HG02588 (cell line): Measurements from ENCODE around the gene ITFG2.

Experiments used
- ATAC-seq: cut with Tn5 transposase; IDR thresholded peaks from one replicate; pipeline ENCODE4 v1.9.1; 2021; ENCODE audit warnings: mild to moderate bottlenecking, moderate library complexity; ENCODE audit not compliant: unreplicated experiment

ITFG2 gene

DNA sequence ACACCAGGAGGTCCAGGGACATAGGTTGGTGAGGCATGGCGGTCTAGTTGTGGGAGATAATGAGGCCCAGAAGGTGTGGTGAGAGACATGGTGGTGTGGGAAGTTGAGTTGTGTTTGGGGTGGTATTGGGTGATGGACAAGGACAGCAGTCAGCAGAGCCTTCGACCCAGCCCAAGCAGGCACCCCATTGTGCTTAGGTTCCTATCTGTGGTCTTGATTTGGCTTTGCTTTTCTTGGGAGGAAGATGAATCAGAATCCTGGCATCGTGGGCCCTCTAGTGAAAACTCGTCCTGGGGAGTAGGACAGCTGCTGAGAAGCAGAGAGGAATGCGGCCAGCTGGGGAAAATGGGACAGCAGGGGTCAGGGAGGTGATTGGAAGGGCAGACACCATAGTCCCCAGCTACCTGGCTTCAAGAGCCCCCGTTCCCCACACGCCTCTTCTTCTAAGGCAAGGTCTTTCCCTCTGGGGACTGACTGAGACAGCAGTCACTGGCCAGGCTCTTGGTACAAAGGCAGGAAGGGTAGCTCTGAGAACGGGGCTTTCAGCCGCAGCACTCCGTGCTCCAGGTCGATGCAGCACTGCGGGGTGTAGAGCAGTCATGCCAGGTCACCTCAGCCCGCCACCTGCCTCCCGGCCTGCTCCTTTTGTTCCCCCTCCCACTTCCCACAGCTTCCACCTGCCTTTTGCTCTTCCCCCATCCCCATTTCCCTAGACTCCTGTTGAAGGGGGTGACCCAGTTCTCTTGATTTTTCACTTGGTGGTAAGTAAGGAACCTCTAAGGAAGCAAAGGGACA, 14.4 kb downstream of the ITFG2 start:
- no peak for ATAC-seq

- no peak for ATAC-seq
These were observed 16.8 kb downstream of the ITFG2 start for GRCh38 chr12:2829275-2829674.

DNA sequence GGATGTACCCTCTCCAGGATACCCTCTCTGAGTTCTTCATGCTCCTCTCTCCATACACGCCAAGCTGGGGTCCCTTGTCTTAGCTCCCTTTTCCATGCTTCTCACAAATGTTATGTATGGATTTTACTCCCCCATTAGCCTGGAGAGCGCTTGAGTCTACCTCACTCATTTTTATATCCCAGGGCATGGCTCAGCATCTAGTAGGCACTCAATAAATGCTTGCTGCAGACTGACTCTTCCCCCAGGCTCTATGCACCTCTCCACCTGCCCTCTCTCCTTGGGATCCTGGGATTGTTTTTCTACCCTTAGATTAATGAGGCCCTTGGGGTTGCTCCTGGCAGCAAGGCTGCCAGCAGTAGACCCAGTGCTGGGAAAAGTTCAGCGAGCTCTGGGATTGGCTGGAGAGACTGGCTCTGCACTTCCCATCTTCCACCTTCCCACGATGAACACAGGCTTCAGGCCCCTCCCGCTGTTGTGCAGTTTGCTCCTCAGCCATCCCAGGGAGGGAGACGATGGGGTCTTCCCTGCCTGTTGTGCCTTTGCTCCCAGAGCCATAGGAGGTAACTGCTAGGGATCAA, 20.2 kb downstream of the ITFG2 start:
- ATAC-seq = no peak

DNA sequence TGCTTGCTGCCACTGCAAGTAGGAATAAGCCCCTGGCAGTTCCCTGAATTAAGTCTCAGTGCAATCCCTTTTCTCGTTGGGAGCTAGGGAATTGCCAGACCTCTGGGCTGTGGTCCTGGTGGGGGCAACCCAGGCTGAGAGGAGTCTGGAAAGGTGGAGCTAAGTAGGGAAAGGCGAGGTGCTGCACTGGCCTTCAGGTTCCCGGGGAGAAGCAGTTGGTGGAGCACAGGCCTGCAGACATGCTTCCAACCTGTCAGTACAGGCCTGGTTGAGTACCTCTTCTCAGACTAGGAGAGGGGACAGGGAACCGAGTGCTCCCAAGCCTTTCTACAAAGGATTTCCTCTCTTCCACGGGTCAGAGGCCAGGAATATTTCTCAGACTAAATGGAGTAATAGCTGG, 20.9 kb downstream of the ITFG2 start:
- ATAC-seq = no peak

DNA sequence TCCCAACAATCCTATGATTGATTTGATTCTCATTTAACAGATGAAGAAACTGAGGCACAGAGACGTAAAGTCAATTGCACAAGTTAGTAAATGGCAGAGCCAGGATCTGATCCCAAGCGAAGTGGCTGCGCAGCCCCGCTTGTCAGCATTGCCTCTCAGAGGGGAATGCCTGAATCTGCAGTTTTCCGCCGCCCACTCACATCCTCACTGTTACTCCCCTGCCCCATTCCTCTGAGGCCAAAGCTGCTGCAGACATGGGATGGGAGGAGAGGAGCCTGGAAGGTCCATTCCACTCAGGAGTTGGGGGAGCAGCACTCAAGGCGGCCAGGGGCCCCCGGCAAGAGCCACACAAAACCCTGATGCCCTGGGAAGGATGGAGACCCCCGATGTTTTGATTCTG, 21.3 kb downstream of the ITFG2 start:
- ATAC-seq = no peak

DNA sequence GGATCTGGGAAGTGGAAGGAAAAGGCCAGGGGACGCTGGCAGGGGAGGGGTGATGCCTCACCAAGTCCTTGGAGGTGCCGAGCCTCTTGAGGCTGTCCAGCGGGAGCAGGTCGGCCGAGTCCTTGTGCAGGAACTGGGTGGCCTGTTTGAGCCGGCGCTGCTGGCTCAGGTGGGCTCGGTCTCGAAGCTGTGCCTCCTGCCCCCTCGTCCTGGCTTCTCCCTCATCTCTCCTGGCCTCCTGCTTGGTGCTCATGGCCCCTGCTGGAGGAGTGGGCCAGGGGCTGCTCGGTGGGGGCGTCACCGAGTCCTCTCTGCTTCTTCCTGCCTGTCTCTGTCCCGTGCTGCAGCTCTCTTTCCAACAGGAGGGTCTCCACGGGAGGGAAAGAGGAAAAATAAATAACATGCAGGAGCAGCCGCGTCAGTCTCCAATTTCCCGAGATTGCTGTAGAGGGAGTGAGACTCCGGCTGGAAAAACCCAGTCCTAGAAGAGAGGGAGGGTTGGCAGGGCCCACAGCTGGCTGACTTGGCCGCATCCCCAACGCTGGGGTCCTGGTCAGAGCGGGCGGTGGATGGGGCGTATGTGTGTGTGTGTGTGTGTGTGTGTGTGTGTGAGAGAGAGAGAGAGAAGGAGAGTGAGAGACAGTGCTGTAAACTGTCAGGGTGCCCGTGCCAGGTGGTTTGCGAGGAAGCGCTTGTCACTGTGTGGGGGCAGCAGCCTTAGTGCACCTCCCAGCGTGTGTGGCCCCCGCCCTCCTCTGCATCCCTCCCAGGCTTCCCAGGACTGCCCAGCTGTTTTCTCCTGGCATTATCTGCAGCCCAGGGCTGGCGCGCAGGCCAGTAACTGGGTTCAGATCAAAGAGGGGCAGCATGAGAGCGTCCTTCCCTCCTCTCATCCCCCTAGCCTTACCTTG, 22.4 kb downstream of the ITFG2 start, which contains the start of gene NRIP2:
TSS of gene NRIP2 (minus strand) at position 455 of the 911 bp plus-strand sequence. CDS start at position 403, 52 bp downstream.
- no peak for ATAC-seq

GRCh38 chr12:2835691-2836403, 23.4 kb downstream of the ITFG2 start:
- ATAC-seq = no peak

- ATAC-seq = no peak
These were observed 24.1 kb downstream of the ITFG2 start for GRCh38 chr12:2836574-2836973.

GRCh38 chr12:2841056-2841650, 28.7 kb downstream of the ITFG2 start:
- no peak for ATAC-seq

DNA sequence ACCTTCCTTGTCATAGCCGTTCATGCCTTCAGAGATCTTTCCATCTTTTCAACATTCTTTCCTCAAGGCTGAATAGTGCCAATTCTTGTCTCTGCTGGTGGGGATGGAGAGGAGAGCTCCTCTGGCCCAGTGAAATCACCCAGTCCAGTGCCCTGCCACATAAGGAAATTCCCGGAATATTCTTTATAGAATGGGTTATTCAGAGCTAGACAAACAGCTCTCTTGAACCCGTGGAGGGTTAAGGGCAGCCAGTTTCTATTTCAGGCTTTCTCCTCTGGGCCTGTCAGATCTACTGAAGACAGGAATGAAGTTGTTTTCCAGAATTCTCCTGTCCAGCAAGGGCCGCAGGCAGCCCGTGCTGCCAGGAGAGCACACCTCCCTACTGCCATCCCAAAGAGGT, 30.5 kb downstream of the ITFG2 start:
- no peak for ATAC-seq

GRCh38 chr12:2844786-2845185, 32.3 kb downstream of the ITFG2 start:
- no peak for ATAC-seq

GRCh38 chr12:2845280-2845679, 32.8 kb downstream of the ITFG2 start:
- no peak for ATAC-seq

DNA sequence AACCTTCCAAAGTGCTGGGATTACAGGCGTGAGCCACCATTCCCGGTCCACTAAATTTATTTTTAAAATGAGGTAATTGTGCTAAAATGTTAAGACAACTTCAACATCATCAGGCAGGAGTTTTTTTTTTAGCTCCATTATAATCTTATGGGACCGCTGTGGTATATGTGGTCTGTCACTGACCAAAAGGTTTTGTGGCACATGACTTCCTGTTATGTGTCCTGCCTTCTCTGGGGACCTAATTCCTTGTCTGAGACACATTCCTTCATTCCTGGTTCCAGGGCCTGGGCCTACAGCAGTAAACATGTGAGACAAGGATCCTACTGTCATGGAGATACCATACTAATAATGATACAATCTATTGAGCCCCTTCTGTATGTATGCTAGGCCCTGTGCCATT, 39.5 kb downstream of the ITFG2 start:
- no peak for ATAC-seq

- no peak for ATAC-seq
These were observed 41.2 kb downstream of the ITFG2 start for GRCh38 chr12:2853626-2854025.

- no peak for ATAC-seq
These were observed 42.4 kb downstream of the ITFG2 start for GRCh38 chr12:2854669-2855453.

DNA sequence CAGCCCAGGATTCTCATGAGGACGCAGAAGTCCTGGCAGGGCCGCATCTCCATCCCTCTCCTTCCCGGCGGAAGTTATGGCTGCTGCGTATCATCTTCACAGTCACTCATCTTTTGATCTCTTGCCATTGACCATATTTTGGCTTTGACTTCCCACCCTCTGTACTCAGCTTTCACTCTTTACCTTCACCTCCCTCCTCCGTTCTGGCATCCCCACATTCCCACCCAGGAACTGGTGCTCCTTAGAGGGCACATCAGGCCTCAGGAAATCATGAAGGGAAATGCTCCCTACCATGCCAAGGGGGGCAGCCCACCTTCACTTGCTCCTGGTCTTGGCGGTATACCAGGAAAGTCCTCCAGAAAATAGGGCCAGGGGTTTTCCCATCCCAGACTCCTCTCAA, 43.1 kb downstream of the ITFG2 start:
- no peak for ATAC-seq

- ATAC-seq = no peak
These were observed 43.6 kb downstream of the ITFG2 start for GRCh38 chr12:2856051-2856450.

DNA sequence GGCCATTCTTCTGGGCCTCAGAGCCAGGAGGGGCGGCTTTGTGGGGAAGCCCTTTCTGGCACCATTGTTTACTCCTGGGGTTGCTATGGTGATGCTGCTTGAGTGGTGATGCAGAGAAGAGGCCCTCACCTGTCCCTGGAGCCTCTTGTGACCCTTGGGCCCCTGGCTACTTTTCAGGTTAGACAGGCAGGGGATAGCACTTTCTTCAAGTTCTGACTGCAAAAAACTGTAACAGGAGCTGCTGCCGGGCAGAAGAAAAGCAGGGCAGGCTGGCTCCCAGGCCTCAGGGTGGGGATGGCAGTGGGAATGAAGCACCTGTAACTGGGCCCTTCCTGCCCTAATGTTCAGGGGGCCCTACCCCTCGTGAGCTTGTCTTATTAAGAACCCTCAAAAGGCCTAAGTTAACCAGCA, 44.6 kb downstream of the ITFG2 start, which contains the start of gene TEX52:
TSS of gene TEX52 (minus strand) at position 19 of the 411 bp plus-strand sequence. CDS start at position 6, 13 bp downstream.
- ATAC-seq = no peak

- ATAC-seq = no peak
These were observed 45.1 kb downstream of the ITFG2 start for GRCh38 chr12:2857576-2857975.

DNA sequence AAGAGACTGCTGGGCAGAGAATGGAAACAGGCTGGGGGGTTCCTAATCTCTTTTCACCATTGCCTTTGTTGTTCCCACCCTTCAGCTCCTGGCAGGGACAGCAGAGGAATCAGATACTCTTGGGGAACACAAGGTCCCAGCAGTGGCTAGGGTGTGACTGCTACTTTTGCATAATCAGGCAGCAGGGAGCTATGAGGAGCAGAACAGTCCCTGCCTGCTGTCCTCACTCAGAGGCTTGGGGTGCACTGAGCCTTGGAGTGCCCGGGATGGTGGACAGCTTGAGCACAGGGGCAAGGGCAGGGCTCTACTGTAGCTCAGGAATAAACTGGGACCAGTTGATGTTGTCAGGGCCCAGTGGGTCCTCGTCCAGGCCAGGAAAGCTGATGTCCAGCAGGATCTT, 45.9 kb downstream of the ITFG2 start:
- ATAC-seq = no peak
